DOHH2 (cell line): Measurements from ENCODE around the gene KIF25.

Source experiments
- H3F3A ChIP-seq: fragments of 200-600 bp; sonication (generic), shearing (Covaris generic); 2 replicates; pipeline ENCODE4 v1.6.0; 2016; ENCODE audit warnings: antibody characterized with exemption, mild to moderate bottlenecking; ENCODE audit not compliant: control insufficient read depth, insufficient read depth
- H3K27ac ChIP-seq: fragments of 200-600 bp; sonication (generic); 2 replicates; pipeline ENCODE4 v1.5.1; 2014; ENCODE audit warnings: low read depth, mild to moderate bottlenecking, low read length, moderate library complexity
- H3K27me3 ChIP-seq: fragments of 200-600 bp; sonication (generic); 2 replicates; pipeline ENCODE4 v1.6.1; 2014; ENCODE audit warnings: mild to moderate bottlenecking, low read length, mixed read lengths; ENCODE audit not compliant: control insufficient read depth
- H3K36me3 ChIP-seq: fragments of 200-600 bp; sonication (generic); 2 replicates; pipeline ENCODE4 v1.6.1; 2014; ENCODE audit warnings: mild to moderate bottlenecking, low read length, moderate library complexity, mixed read lengths; ENCODE audit not compliant: control insufficient read depth
- H3K4me1 ChIP-seq: fragments of 200-600 bp; sonication (generic); 2 replicates; pipeline ENCODE4 v1.6.1; 2014; ENCODE audit warnings: mild to moderate bottlenecking, low read length, mixed read lengths; ENCODE audit not compliant: control insufficient read depth
- H3K4me2 ChIP-seq: fragments of 200-600 bp; sonication (generic); 2 replicates; pipeline ENCODE4 v1.6.0; 2014; ENCODE audit warnings: mild to moderate bottlenecking, low read length, moderate library complexity
- H3K4me3 ChIP-seq: fragments of 200-600 bp; sonication (generic); 2 replicates; pipeline ENCODE4 v1.5.1; 2014; ENCODE audit warnings: mild to moderate bottlenecking, low read length, mixed read lengths
- H3K79me2 ChIP-seq: fragments of 200-600 bp; sonication (generic); 2 replicates; pipeline ENCODE4 v1.6.1; 2014; ENCODE audit warnings: mild to moderate bottlenecking, low read length, mixed read lengths; ENCODE audit not compliant: control insufficient read depth
- H3K9me2 ChIP-seq: fragments of 200-600 bp; sonication (generic); replicated peaks from 2 replicates; pipeline ENCODE4 v1.6.1; 2014; ENCODE audit warnings: mild to moderate bottlenecking, low read length, mixed read lengths; ENCODE audit not compliant: control insufficient read depth
- H3K9me3 ChIP-seq: fragments of 200-600 bp; sonication (generic); 2 replicates; pipeline ENCODE4 v1.6.1; 2014; ENCODE audit warnings: antibody characterized with exemption, low read length, mixed read lengths; ENCODE audit not compliant: control insufficient read depth, insufficient read depth
- H4K20me1 ChIP-seq: fragments of 200-600 bp; sonication (generic); 2 replicates; pipeline ENCODE4 v1.6.0; 2014; ENCODE audit warnings: low read depth, mild to moderate bottlenecking, antibody characterized with exemption, low read length, moderate library complexity; ENCODE audit not compliant: control insufficient read depth, insufficient read depth
- EZH2phosphoT487 ChIP-seq: fragments of 200-600 bp; sonication (generic); IDR thresholded peaks from 2 replicates; pipeline ENCODE4 v1.6.1; 2017; ENCODE audit warnings: borderline replicate concordance, mild to moderate bottlenecking, antibody characterized with exemption, low read length, moderate library complexity, mixed read lengths
- TF ChIP-seq, protein P1 (sequence below): fragments of 200-600 bp; sonication (generic); IDR thresholded peaks from one replicate; pipeline ENCODE4 v1.5.1; 2014; ENCODE audit warnings: antibody characterized with exemption, mild to moderate bottlenecking, low read depth, low read length; ENCODE audit not compliant: poor library complexity, severe bottlenecking

KIF25 gene

DNA sequence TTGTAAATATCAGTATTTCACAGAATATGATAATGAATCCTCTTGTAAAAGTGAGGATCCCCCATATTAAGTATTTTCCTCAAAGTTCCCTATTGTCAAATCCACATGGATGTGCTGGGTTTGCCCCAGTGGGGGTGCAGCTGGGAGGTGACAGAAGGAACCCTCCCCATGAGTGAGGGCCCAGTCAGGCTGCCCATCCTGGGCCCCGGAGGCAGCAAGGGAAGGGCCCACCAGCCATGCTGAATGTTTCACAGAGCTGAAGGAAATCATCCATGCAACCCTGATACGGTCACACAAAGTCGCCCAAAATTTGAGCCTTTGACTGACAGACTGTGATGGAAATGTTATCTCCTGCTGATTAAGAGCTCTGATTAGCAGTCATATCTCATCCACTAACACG, 41.8 kb downstream of the KIF25 start:
- Histone ChIP-seq H3K4me2 (no peak overlapping the region), H3K36me3 (no peaks in the 10 kb centered on the region), H3K27me3 (no peaks in the 10 kb centered on the region), H3K4me1 (no peaks in the 10 kb centered on the region), H3K4me3 (no peak overlapping the region), H3K27ac (no peak overlapping the region), H3K9me3 (peaks cover 27% of the 10 kb centered on the region; the same call in 1 of the 2 replicates), H3K79me2 (no peaks in the 10 kb centered on the region), H3K9me2 (no peaks in the 10 kb centered on the region), H3F3A (no peaks in the 10 kb centered on the region), H4K20me1 (no peaks in the 10 kb centered on the region)
- TF ChIP-seq, protein P1, sequence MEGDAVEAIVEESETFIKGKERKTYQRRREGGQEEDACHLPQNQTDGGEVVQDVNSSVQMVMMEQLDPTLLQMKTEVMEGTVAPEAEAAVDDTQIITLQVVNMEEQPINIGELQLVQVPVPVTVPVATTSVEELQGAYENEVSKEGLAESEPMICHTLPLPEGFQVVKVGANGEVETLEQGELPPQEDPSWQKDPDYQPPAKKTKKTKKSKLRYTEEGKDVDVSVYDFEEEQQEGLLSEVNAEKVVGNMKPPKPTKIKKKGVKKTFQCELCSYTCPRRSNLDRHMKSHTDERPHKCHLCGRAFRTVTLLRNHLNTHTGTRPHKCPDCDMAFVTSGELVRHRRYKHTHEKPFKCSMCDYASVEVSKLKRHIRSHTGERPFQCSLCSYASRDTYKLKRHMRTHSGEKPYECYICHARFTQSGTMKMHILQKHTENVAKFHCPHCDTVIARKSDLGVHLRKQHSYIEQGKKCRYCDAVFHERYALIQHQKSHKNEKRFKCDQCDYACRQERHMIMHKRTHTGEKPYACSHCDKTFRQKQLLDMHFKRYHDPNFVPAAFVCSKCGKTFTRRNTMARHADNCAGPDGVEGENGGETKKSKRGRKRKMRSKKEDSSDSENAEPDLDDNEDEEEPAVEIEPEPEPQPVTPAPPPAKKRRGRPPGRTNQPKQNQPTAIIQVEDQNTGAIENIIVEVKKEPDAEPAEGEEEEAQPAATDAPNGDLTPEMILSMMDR: no peak
- no peak for TF ChIP-seq EZH2phosphoT487

DNA sequence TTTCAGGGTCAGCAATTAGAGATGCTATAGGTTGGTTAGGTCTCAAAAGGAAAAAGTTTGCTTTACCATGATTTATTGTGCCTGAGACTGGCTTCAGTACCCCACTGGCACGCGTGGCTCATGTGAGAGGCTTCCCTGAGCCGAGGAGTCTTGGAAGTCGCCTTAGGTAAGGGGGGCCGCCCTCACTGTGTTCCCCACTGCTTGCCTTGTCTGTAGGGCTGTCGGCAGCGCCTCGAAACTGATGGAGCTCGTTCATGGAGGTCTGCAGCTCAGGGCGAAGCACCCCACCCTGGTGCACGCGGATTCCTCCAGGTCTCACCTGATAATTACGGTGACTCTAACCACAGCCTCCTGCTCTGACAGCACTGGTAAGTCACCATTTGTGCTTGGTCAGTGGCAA, 42.4 kb downstream of the KIF25 start:
- Histone ChIP-seq H3K36me3 (no peaks in the 10 kb centered on the region), H3K4me3 (no peak overlapping the region), H3K27ac (no peak overlapping the region), H4K20me1 (no peaks in the 10 kb centered on the region), H3F3A (no peaks in the 10 kb centered on the region), H3K9me2 (no peaks in the 10 kb centered on the region), H3K4me1 (no peaks in the 10 kb centered on the region), H3K4me2 (no peak overlapping the region), H3K9me3 (peaks cover 27% of the 10 kb centered on the region; the same call in 1 of the 2 replicates), H3K79me2 (no peaks in the 10 kb centered on the region), H3K27me3 (no peaks in the 10 kb centered on the region)
- TF ChIP-seq, protein P1: no peak
- no peak for TF ChIP-seq EZH2phosphoT487

DNA sequence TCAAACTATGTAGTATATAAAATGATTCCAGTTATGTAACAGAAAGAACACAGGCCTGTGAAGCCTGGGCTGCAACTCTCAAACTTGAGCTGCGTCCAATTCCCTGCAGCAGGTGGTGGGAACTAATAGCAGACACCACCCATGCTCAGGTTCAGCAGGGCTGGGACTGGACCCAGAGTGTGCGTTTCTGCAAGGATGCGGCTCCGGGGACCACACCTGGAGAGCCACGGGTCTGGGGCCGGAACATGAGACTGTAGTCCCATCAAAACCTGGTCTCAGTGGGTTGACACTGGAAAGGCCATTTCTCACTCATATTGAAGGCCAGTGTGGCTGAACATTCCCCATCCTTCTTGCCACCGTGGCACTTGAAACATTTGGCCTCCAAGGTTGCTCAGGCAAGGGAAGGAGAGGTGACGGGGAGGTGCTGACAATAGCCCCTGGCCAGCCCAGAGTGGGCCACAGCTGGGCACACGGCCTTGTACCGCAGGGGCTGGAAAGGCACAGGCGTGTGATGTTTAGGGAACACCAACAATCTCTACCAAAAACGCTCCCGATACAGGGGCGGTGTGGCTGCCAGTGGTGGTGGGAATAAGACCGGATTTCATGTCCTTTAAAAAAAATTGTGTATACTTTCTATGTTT, 43.5 kb downstream of the KIF25 start:
- peaks cover 27% of the 10 kb centered on the region; the same call in 1 of the 2 replicates for H3K9me3 ChIP-seq
- H3K4me3 ChIP-seq: no peak overlapping the region
- H3F3A ChIP-seq: no peaks in the 10 kb centered on the region
- no peaks in the 10 kb centered on the region for H4K20me1 ChIP-seq
- no peaks in the 10 kb centered on the region for H3K79me2 ChIP-seq
- no peaks in the 10 kb centered on the region for H3K27me3 ChIP-seq
- no peaks in the 10 kb centered on the region for H3K36me3 ChIP-seq
- no peak overlapping the region for H3K27ac ChIP-seq
- H3K9me2 ChIP-seq: no peaks in the 10 kb centered on the region
- TF ChIP-seq, protein P1: no peak
- TF ChIP-seq EZH2phosphoT487: no peak
- H3K4me2 ChIP-seq: no peak overlapping the region
- H3K4me1 ChIP-seq: no peaks in the 10 kb centered on the region
